WTC11 (cell line): ENCODE results near the gene ZRANB2. TPM values are rescaled to one million over a fixed set of nuclear protein-coding genes. Genes with fewer than 3 reads are reported as not detected.

ENCODE experiments used
- ATAC-seq: fragments of 200-7000 bp; cut with Tn5 transposase; 2 replicates; pipeline ENCODE4 v1.10.0; 2021; ENCODE audit warnings: mild to moderate bottlenecking, moderate library complexity
- CTCF ChIA-PET: fragments of 300-600 bp; sonication (Branson Sonifier 250); formaldehyde crosslinking; loops from one replicate; lab custom pipeline; 2021; ENCODE audit warnings: antibody characterized with exemption; lab: Charles Lee
- POLR2A ChIA-PET: fragments of 350-600 bp; sonication (Branson Sonifier 250); formaldehyde crosslinking; loops from one replicate; lab custom pipeline; 2021; ENCODE audit warnings: antibody characterized with exemption; lab: Charles Lee
- DNase-seq: peaks from one replicate; pipeline ENCODE4 v3.0.0; 2021; ENCODE audit warnings: low spot score
- H3K27ac Mint-ChIP-seq: 2 replicates; pipeline ENCODE4 v1.8.0; 2021; ENCODE audit warnings: mixed read lengths
- H3K27me3 Mint-ChIP-seq: 2 replicates; pipeline ENCODE4 v1.8.0; 2021; ENCODE audit warnings: low read depth, mild to moderate bottlenecking, moderate library complexity, mixed read lengths
- H3K36me3 Mint-ChIP-seq: 2 replicates; pipeline ENCODE4 v1.8.0; 2021; ENCODE audit warnings: mixed read lengths
- H3K4me1 Mint-ChIP-seq: 2 replicates; pipeline ENCODE4 v1.8.0; 2022; ENCODE audit warnings: mixed read lengths
- H3K4me3 Mint-ChIP-seq: 2 replicates; pipeline ENCODE4 v1.8.0; 2021; ENCODE audit warnings: mild to moderate bottlenecking, moderate library complexity, mixed read lengths
- H3K9me3 Mint-ChIP-seq: 2 replicates; pipeline ENCODE4 v1.8.0; 2021; ENCODE audit warnings: mixed read lengths
- ARID4B ChIP-seq: sonication (generic); formaldehyde crosslinking; IDR thresholded peaks from 2 replicates; pipeline ENCODE4 v1.8.0; 2023; ENCODE audit warnings: missing genetic modification reagents, mild to moderate bottlenecking, borderline replicate concordance
- ATF2 ChIP-seq: sonication (generic); formaldehyde crosslinking; IDR thresholded peaks from 2 replicates; pipeline ENCODE4 v1.8.1; 2022; ENCODE audit warnings: low read depth, missing genetic modification reagents, borderline replicate concordance
- CBFB ChIP-seq: sonication (generic); formaldehyde crosslinking; IDR thresholded peaks from 2 replicates; pipeline ENCODE4 v1.8.1; 2022; ENCODE audit warnings: mild to moderate bottlenecking, low read depth, missing genetic modification reagents
- E2F1 ChIP-seq: sonication (generic); formaldehyde crosslinking; IDR thresholded peaks from 2 replicates; pipeline ENCODE4 v1.8.0; 2022; ENCODE audit warnings: mild to moderate bottlenecking, missing genetic modification reagents
- E2F5 ChIP-seq: sonication (generic); formaldehyde crosslinking; IDR thresholded peaks from 2 replicates; pipeline ENCODE4 v1.8.1; 2022; ENCODE audit warnings: mild to moderate bottlenecking, moderate library complexity, missing genetic modification reagents
- ESRRA ChIP-seq: sonication (generic); formaldehyde crosslinking; IDR thresholded peaks from 2 replicates; pipeline ENCODE4 v1.8.1; 2022; ENCODE audit warnings: mild to moderate bottlenecking, missing genetic modification reagents, borderline replicate concordance
- FOXP1 ChIP-seq: sonication (generic); formaldehyde crosslinking; IDR thresholded peaks from 2 replicates; pipeline ENCODE4 v1.8.0; 2022; ENCODE audit warnings: missing genetic modification reagents, mild to moderate bottlenecking, moderate library complexity, borderline replicate concordance
- FOXP4 ChIP-seq: sonication (generic); formaldehyde crosslinking; IDR thresholded peaks from 2 replicates; pipeline ENCODE4 v1.8.0; 2022; ENCODE audit warnings: mild to moderate bottlenecking, missing genetic modification reagents
- IRF1 ChIP-seq: sonication (generic); formaldehyde crosslinking; IDR thresholded peaks from 2 replicates; pipeline ENCODE4 v1.8.0; 2023; ENCODE audit warnings: missing genetic modification reagents
- MYBL2 ChIP-seq: sonication (generic); formaldehyde crosslinking; IDR thresholded peaks from 2 replicates; pipeline ENCODE4 v1.8.1; 2023; ENCODE audit warnings: mild to moderate bottlenecking, moderate library complexity, missing genetic modification reagents
- NFE2L1 ChIP-seq: sonication (generic); formaldehyde crosslinking; IDR thresholded peaks from 2 replicates; pipeline ENCODE4 v1.8.1; 2023; ENCODE audit warnings: missing genetic modification reagents
- NR2C2 ChIP-seq: sonication (generic); formaldehyde crosslinking; IDR thresholded peaks from 2 replicates; pipeline ENCODE4 v1.8.0; 2022; ENCODE audit warnings: mild to moderate bottlenecking, missing genetic modification reagents
- NR3C1 ChIP-seq: sonication (generic); formaldehyde crosslinking; conservative IDR thresholded peaks from 2 replicates; pipeline ENCODE4 v1.8.1; 2023; ENCODE audit warnings: low read depth, mild to moderate bottlenecking, missing genetic modification reagents
- PREB ChIP-seq: sonication (generic); formaldehyde crosslinking; IDR thresholded peaks from 2 replicates; pipeline ENCODE4 v1.8.1; 2022; ENCODE audit warnings: mild to moderate bottlenecking, missing genetic modification reagents, moderate library complexity, borderline replicate concordance
- RELA ChIP-seq: sonication (generic); formaldehyde crosslinking; IDR thresholded peaks from 2 replicates; pipeline ENCODE4 v1.8.1; 2022; ENCODE audit warnings: missing genetic modification reagents, mild to moderate bottlenecking, borderline replicate concordance
- STAT6 ChIP-seq: sonication (generic); formaldehyde crosslinking; conservative IDR thresholded peaks from 2 replicates; pipeline ENCODE4 v1.8.1; 2023; ENCODE audit warnings: mild to moderate bottlenecking, low read depth, missing genetic modification reagents, moderate library complexity
- USF1 ChIP-seq: sonication (generic); formaldehyde crosslinking; IDR thresholded peaks from 2 replicates; pipeline ENCODE4 v1.8.0; 2022; ENCODE audit warnings: mild to moderate bottlenecking, missing genetic modification reagents
- ZNF219 ChIP-seq: sonication (generic); formaldehyde crosslinking; IDR thresholded peaks from 2 replicates; pipeline ENCODE4 v1.8.0; 2023; ENCODE audit warnings: missing genetic modification reagents, mild to moderate bottlenecking, borderline replicate concordance
- ZNF232 ChIP-seq: sonication (generic); formaldehyde crosslinking; IDR thresholded peaks from 2 replicates; pipeline ENCODE4 v1.8.0; 2022; ENCODE audit warnings: mild to moderate bottlenecking, missing genetic modification reagents
- total RNA-seq: library from RNA; stranded (reverse); gene quantifications from 3 replicates; pipeline ENCODE4 v1.2.3, GENCODE V29; 2021

The ZRANB2 gene
- total RNA-seq, 1 experiment from 2014 or later = 85.8 TPM

GRCh38 chr1:71044833-71045232 is 36.0 kb downstream of the ZRANB2 start (continued):
- TF ChIP-seq RELA (CRISPR knock-in tag) (no peak), FOXP4 (no peak), ZNF232 (CRISPR knock-in tag) (no peak), MYBL2 (no peak)
- TF ChIP-seq, all 79 proteins: peak for 0

GRCh38 chr1:71043065-71043464 is 37.8 kb downstream of the ZRANB2 start:
- H3K4me1 Mint-ChIP-seq = peaks cover 2% of the 10 kb centered on the region; the same call in 1 of the 2 replicates
- H3K9me3 Mint-ChIP-seq = no peaks in the 10 kb centered on the region
- no peak for ATAC-seq
- no peak for DNase-seq
- no peak for TF ChIP-seq CBFB (CRISPR knock-in tag)
- no peak for TF ChIP-seq USF1 (CRISPR knock-in tag)
- no peak for TF ChIP-seq NFE2L1 (CRISPR knock-in tag)
- no peak for TF ChIP-seq FOXP1 (CRISPR knock-in tag)
- TF ChIP-seq NR2C2 (CRISPR knock-in tag) = no peak
- TF ChIP-seq E2F5 (CRISPR knock-in tag) = no peak
- TF ChIP-seq RELA (CRISPR knock-in tag) = no peak
- no peak for TF ChIP-seq E2F1
- TF ChIP-seq IRF1 = no peak
- TF ChIP-seq STAT6 (CRISPR knock-in tag) = no peak
- no peak for TF ChIP-seq PREB (CRISPR knock-in tag)
- TF ChIP-seq NR3C1 (CRISPR knock-in tag) = no peak
- TF ChIP-seq ATF2 = no peak
- TF ChIP-seq ZNF219 (CRISPR knock-in tag) = no peak
- no peak for TF ChIP-seq ARID4B (CRISPR knock-in tag)
- TF ChIP-seq ESRRA = no peak
- CTCF ChIA-PET = no interaction called here
- POLR2A ChIA-PET = no interaction called here
- H3K4me3 Mint-ChIP-seq = no peak overlapping the region
- H3K27me3 Mint-ChIP-seq = peaks cover 23% of the 10 kb centered on the region
- no peaks in the 10 kb centered on the region for H3K36me3 Mint-ChIP-seq
- H3K27ac Mint-ChIP-seq = no peak overlapping the region
